IMR-90 (cell line): ENCODE results near the gene SEZ6L2. TPM values are rescaled to one million over a fixed set of nuclear protein-coding genes. Genes with fewer than 3 reads are reported as not detected.

ENCODE experiments used
- ATAC-seq: fragments of 200-7000 bp; cut with Tn5 transposase; 2 replicates; pipeline ENCODE4 v1.9.1; 2020; ENCODE audit warnings: low read depth, mild to moderate bottlenecking, moderate library complexity
- BruUV-seq: library from RNA; stranded (reverse); fragments of 400-500 nt; replicated peaks from 2 replicates; lab custom pipeline; 2021; lab: Mats Ljungman, UMichigan
- CTCF ChIA-PET: fragments of 300-600 bp; formaldehyde crosslinking; extraction: SDS; loops from one replicate; lab custom pipeline; 2021; ENCODE audit warnings: antibody characterized with exemption; lab: Yijun Ruan, JAX
- POLR2A ChIA-PET: fragments of 300-600 bp; sonication (Branson Sonifier 250); formaldehyde crosslinking; loops from one replicate; lab custom pipeline; 2022; ENCODE audit warnings: antibody characterized with exemption; ENCODE audit not compliant: unreplicated experiment; lab: Charles Lee
- DNase-seq: peaks from one replicate; pipeline ENCODE4 v3.0.0; 2013
- H2AFZ ChIP-seq: replicated peaks from 2 replicates; pipeline ENCODE3; 2013; ENCODE audit warnings: low read length, mild to moderate bottlenecking; ENCODE audit not compliant: poor library complexity
- H2AK5ac ChIP-seq: 2 replicates; pipeline ENCODE4 v1.6.1; 2013; ENCODE audit warnings: low read depth, low read length, inconsistent platforms
- H2AK9ac ChIP-seq: replicated peaks from 2 replicates; pipeline ENCODE3; 2013; ENCODE audit warnings: mild to moderate bottlenecking, low read depth, low read length, moderate library complexity; ENCODE audit not compliant: poor library complexity
- H2BK120ac ChIP-seq: 2 replicates; pipeline ENCODE4 v1.6.1; 2013; ENCODE audit warnings: low read depth, low read length, inconsistent platforms
- H2BK15ac ChIP-seq: 3 replicates; pipeline ENCODE4 v1.6.1; 2013; ENCODE audit warnings: low read depth, low read length, inconsistent platforms
- H2BK20ac ChIP-seq: 2 replicates; pipeline ENCODE4 v1.6.1; 2013; ENCODE audit warnings: low read depth, mild to moderate bottlenecking, inconsistent platforms, low read length, moderate library complexity
- H2BK5ac ChIP-seq: 2 replicates; pipeline ENCODE4 v1.6.1; 2013; ENCODE audit warnings: mild to moderate bottlenecking, low read depth, low read length, inconsistent platforms; ENCODE audit not compliant: poor library complexity, severe bottlenecking
- H3K14ac ChIP-seq: replicated peaks from 2 replicates; pipeline ENCODE4 v1.6.1; 2013; ENCODE audit warnings: low read depth, low read length, inconsistent platforms
- H3K18ac ChIP-seq: 2 replicates; pipeline ENCODE4 v1.6.1; 2013; ENCODE audit warnings: low read depth, low read length, control low read depth
- H3K23ac ChIP-seq: 2 replicates; pipeline ENCODE4 v1.6.1; 2013; ENCODE audit warnings: low read depth, low read length, inconsistent platforms
- H3K27ac ChIP-seq: 2 replicates; pipeline ENCODE4 v1.5.1; 2013; ENCODE audit warnings: mild to moderate bottlenecking, control low read depth, low read length; ENCODE audit not compliant: insufficient read depth
- H3K27me3 ChIP-seq: 2 replicates; pipeline ENCODE4 v1.6.1; 2013; ENCODE audit warnings: low read length; ENCODE audit not compliant: control insufficient read depth, insufficient read depth
- H3K36me3 ChIP-seq: 2 replicates; pipeline ENCODE4 v1.6.1; 2013; ENCODE audit warnings: low read length, mixed read lengths; ENCODE audit not compliant: control insufficient read depth, insufficient read depth
- H3K4ac ChIP-seq: 2 replicates; pipeline ENCODE4 v1.6.1; 2013; ENCODE audit warnings: low read depth, low read length, inconsistent platforms
- H3K4me1 ChIP-seq: 2 replicates; pipeline ENCODE4 v1.6.1; 2013; ENCODE audit warnings: low read length, mixed read lengths; ENCODE audit not compliant: control insufficient read depth, insufficient read depth
- H3K4me2 ChIP-seq: 2 replicates; pipeline ENCODE4 v1.6.1; 2013; ENCODE audit warnings: low read depth, mild to moderate bottlenecking, control low read depth, low read length, moderate library complexity
- H3K4me3 ChIP-seq: 2 replicates; pipeline ENCODE4 v1.5.1; 2013; ENCODE audit warnings: low read depth, mild to moderate bottlenecking, control low read depth, low read length, moderate library complexity; ENCODE audit not compliant: insufficient read depth
- H3K56ac ChIP-seq: 2 replicates; pipeline ENCODE4 v1.6.1; 2013; ENCODE audit warnings: low read length, inconsistent platforms; ENCODE audit not compliant: insufficient read depth; ENCODE audit errors: extremely low read depth
- H3K79me1 ChIP-seq, 2 experiments: 2 replicates each; pipeline ENCODE4 v1.6.1; 2013; ENCODE audit warnings: low read length in 2 of 2, inconsistent platforms in 1 of 2, low read depth in 1 of 2
- H3K9ac ChIP-seq: 2 replicates; pipeline ENCODE4 v1.6.1; 2013; ENCODE audit warnings: low read depth, low read length, control low read depth
- H3K9me1 ChIP-seq: 2 replicates; pipeline ENCODE4 v1.6.1; 2013; ENCODE audit warnings: low read length, inconsistent platforms; ENCODE audit not compliant: insufficient read depth
- H3K9me3 ChIP-seq: 2 replicates; pipeline ENCODE4 v1.6.1; 2013; ENCODE audit warnings: low read length; ENCODE audit not compliant: control insufficient read depth, insufficient read depth
- H4K20me1 ChIP-seq: 2 replicates; pipeline ENCODE4 v1.6.1; 2013; ENCODE audit warnings: low read length, inconsistent platforms; ENCODE audit not compliant: insufficient read depth
- H4K5ac ChIP-seq: 2 replicates; pipeline ENCODE4 v1.6.1; 2013; ENCODE audit warnings: mild to moderate bottlenecking, low read depth, low read length, control low read depth
- H4K8ac ChIP-seq, 2 experiments: 2 replicates each; pipeline ENCODE4 v1.6.1; 2013; ENCODE audit warnings: low read depth in 2 of 2, low read length in 2 of 2, control low read depth in 1 of 2, inconsistent platforms in 1 of 2
- H4K91ac ChIP-seq: 2 replicates; pipeline ENCODE4 v1.6.1; 2013; ENCODE audit warnings: low read depth, low read length, inconsistent platforms; ENCODE audit not compliant: insufficient read depth
- BHLHE40 ChIP-seq: fragments of 150-350 bp; IDR thresholded peaks from 2 replicates; pipeline ENCODE4 v1.6.1; 2016; ENCODE audit warnings: mild to moderate bottlenecking, low read depth, low read length
- CEBPB ChIP-seq: IDR thresholded peaks from 2 replicates; pipeline ENCODE4 v1.6.1; 2012; ENCODE audit warnings: low read depth, low read length, improper control_type of control experiment
- MAZ ChIP-seq: IDR thresholded peaks from 2 replicates; pipeline ENCODE4 v1.6.1; 2012; ENCODE audit warnings: low read depth, mild to moderate bottlenecking, low read length, improper control_type of control experiment, moderate library complexity, borderline replicate concordance
- MXI1 ChIP-seq: IDR thresholded peaks from 2 replicates; pipeline ENCODE4 v1.6.1; 2012; ENCODE audit warnings: low read depth, mild to moderate bottlenecking, low read length, moderate library complexity, borderline replicate concordance
- RAD21 ChIP-seq: IDR thresholded peaks from 2 replicates; pipeline ENCODE4 v1.6.1; 2012; ENCODE audit warnings: low read length, improper control_type of control experiment
- RCOR1 ChIP-seq: IDR thresholded peaks from 2 replicates; pipeline ENCODE4 v1.6.1; 2012; ENCODE audit warnings: mild to moderate bottlenecking, low read length, improper control_type of control experiment; ENCODE audit not compliant: insufficient replicate concordance
- RFX5 ChIP-seq: IDR thresholded peaks from 2 replicates; pipeline ENCODE4 v1.8.0; 2012; ENCODE audit warnings: low read depth, mild to moderate bottlenecking, low read length, moderate library complexity
- SMC3 ChIP-seq: fragments of 150-350 bp; IDR thresholded peaks from 2 replicates; pipeline ENCODE4 v1.6.1; 2016; ENCODE audit warnings: low read depth, mild to moderate bottlenecking, antibody characterized with exemption, low read length, moderate library complexity
- WGBS, 2 experiments: methylation state at CpG; one replicate each; pipeline versions ENCODE4 v1.1.5 to v1.1.7; 2013; ENCODE audit warnings: missing lambda C conversion rate in 2 of 2; ENCODE audit not compliant: insufficient read length in 1 of 2; ENCODE audit errors: extremely low coverage in 2 of 2; 5-methylcytosine and 5-hydroxymethylcytosine counted together
- dilution Hi-C: fragments of 300-500 bp; cut with HindIII; formaldehyde crosslinking; loops from one replicate; pipeline ENCODE4 v1.14.3; 2018; ENCODE audit warnings: low sequenced_read_pairs; ENCODE audit not compliant: unreplicated experiment
- in situ Hi-C: fragments of 300-500 bp; cut with MboI; formaldehyde crosslinking; loops from 3 replicates; pipeline ENCODE4 v1.14.3; 2019; ENCODE audit warnings: low sequenced_read_pairs, inconsistent platforms, mixed read lengths
- intact Hi-C: fragments of 100-400 bp; cut with micrococcal nuclease; formaldehyde crosslinking; loops from 2 replicates; pipeline ENCODE4 v1.10.0; 2022
- polyA plus RNA-seq, 3 experiments: library from polyadenylated mRNA; depleted of rRNA; stranded (reverse); fragments of >200 nt; gene quantifications; 2 replicates each; pipeline ENCODE4 v1.2.3, GENCODE V29; 2012; ENCODE audit warnings: low replicate concordance in 1 of 3
- total RNA-seq: library from RNA; depleted of rRNA; stranded (reverse); fragments of >200 nt; gene quantifications from 2 replicates; pipeline ENCODE4 v1.2.3, GENCODE V29; 2012
- TF ChIP-seq, protein P1 (sequence below): fragments of 150-350 bp; IDR thresholded peaks from 2 replicates; pipeline ENCODE4 v1.6.1; 2016; ENCODE audit warnings: low read depth, mild to moderate bottlenecking, low read length, moderate library complexity, borderline replicate concordance
- TF ChIP-seq, protein P2 (sequence below): fragments of 150-350 bp; IDR thresholded peaks from 2 replicates; pipeline ENCODE4 v1.6.1; 2017; ENCODE audit warnings: mild to moderate bottlenecking, antibody characterized with exemption, low read length, low read depth
- TF ChIP-seq, protein P3 (sequence below): conservative IDR thresholded peaks from 2 replicates; pipeline ENCODE4 v1.5.1; 2012; ENCODE audit warnings: mild to moderate bottlenecking, low read depth, low read length, improper control_type of control experiment

Gene SEZ6L2
- total and polyA plus RNA-seq, 2 of the 4 experiments (the other 2 are of a cell fraction), result 0.72 to 10.5 TPM

DNA sequence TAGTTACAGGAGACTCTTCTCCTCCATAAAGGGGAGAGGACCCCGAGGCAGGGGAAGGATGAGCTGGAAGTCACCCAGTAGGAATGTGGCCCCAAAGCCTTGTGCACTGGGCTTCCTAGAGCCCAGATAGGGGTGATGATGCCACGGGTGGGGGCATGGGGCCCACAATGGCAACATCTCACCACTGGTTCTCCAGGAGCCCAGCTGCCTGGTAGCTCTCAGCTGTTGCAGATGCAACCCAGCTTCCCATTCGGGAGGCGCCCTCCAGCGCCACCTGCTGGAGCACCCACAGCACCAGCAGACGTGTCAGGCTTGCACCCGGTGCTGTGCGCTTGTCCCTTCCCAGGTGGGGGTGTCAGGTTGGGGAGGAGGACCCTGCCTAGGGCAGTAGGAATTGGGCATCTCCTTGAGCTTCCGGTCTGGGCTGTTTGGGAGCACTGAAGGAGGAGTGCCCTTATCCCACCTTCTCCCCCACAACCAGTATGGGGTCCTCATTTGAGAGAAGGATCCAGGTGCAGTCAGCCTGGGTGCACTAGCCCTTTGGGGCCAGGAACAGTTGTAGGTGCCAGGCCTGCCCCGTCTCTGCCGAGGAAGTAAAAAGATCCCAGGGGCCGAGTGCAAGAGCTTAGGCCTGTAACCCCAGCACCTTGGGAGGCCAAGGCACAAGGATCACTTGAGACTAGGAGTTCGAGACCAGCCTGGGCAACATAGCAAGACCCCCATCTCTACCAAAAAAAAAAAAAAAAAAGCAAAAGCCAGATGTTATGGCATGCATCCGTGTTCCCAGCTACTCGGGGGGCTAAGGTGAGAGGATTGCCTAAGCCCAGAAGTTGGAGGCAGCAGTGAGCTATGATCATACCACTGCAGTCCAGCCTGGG lies 50.7 kb downstream of the SEZ6L2 start:
- dilution Hi-C loops (no loop called here), intact Hi-C loops (loop anchor here (1.0 kb wide), 2 partner anchors 41 to 148 kb away; no protein-coding TSS in a partner anchor), in situ Hi-C loops (no loop called here)
- H3K4me1 ChIP-seq, result no peaks in the 10 kb centered on the region; the same call in 1 of the 2 replicates
- no peak overlapping the region for H4K8ac ChIP-seq
- H2AK9ac ChIP-seq, result peak overlapping the region; percentile 52
- no peak overlapping the region for H4K5ac ChIP-seq
- no peak overlapping the region for H2BK5ac ChIP-seq
- no peak overlapping the region for H3K4me3 ChIP-seq
- BruUV-seq, result no TSS peak
- no peaks in the 10 kb centered on the region for H4K20me1 ChIP-seq
- no peak overlapping the region for H2BK120ac ChIP-seq
- ChIA-PET CTCF (interaction anchor here (0.6 to 1.9 kb wide), 14 partner anchors 9 to 72 kb away, joined by 3 to 10 read pairs (median 4); partner anchors contain the start of genes CDIPT, MVP and PAGR1), POLR2A (interaction anchor here (0.6 to 1.1 kb wide), 4 partner anchors 29 to 150 kb away, joined by 3 to 6 read pairs (median 4); no protein-coding TSS in a partner anchor)
- no peak overlapping the region for H3K4ac ChIP-seq
- no peaks in the 10 kb centered on the region for H3K9me3 ChIP-seq
- H2BK15ac ChIP-seq, result no peak overlapping the region
- no peaks in the 10 kb centered on the region for H3K27me3 ChIP-seq
- DNase-seq, result peak; percentile 63
- H3K9me1 ChIP-seq, result 0 out of 2 replicates have a peak, but pooled peaks cover 3% of the 10 kb centered on the region
- H4K91ac ChIP-seq, result no peak overlapping the region
- peaks cover 46% of the 10 kb centered on the region for H3K36me3 ChIP-seq
- H3K27ac ChIP-seq, result no peak overlapping the region
- H3K18ac ChIP-seq, result no peak overlapping the region
- no peak for TF ChIP-seq BHLHE40
- TF ChIP-seq RCOR1, result no peak
- TF ChIP-seq, protein P1, sequence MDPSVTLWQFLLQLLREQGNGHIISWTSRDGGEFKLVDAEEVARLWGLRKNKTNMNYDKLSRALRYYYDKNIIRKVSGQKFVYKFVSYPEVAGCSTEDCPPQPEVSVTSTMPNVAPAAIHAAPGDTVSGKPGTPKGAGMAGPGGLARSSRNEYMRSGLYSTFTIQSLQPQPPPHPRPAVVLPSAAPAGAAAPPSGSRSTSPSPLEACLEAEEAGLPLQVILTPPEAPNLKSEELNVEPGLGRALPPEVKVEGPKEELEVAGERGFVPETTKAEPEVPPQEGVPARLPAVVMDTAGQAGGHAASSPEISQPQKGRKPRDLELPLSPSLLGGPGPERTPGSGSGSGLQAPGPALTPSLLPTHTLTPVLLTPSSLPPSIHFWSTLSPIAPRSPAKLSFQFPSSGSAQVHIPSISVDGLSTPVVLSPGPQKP, result no peak
- TF ChIP-seq, protein P2, sequence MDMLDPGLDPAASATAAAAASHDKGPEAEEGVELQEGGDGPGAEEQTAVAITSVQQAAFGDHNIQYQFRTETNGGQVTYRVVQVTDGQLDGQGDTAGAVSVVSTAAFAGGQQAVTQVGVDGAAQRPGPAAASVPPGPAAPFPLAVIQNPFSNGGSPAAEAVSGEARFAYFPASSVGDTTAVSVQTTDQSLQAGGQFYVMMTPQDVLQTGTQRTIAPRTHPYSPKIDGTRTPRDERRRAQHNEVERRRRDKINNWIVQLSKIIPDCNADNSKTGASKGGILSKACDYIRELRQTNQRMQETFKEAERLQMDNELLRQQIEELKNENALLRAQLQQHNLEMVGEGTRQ, result no peak
- TF ChIP-seq, protein P3, sequence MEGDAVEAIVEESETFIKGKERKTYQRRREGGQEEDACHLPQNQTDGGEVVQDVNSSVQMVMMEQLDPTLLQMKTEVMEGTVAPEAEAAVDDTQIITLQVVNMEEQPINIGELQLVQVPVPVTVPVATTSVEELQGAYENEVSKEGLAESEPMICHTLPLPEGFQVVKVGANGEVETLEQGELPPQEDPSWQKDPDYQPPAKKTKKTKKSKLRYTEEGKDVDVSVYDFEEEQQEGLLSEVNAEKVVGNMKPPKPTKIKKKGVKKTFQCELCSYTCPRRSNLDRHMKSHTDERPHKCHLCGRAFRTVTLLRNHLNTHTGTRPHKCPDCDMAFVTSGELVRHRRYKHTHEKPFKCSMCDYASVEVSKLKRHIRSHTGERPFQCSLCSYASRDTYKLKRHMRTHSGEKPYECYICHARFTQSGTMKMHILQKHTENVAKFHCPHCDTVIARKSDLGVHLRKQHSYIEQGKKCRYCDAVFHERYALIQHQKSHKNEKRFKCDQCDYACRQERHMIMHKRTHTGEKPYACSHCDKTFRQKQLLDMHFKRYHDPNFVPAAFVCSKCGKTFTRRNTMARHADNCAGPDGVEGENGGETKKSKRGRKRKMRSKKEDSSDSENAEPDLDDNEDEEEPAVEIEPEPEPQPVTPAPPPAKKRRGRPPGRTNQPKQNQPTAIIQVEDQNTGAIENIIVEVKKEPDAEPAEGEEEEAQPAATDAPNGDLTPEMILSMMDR, result peak; percentile 74
- no peak for TF ChIP-seq MXI1
- TF ChIP-seq RFX5, result no peak
- peak; percentile 76 for TF ChIP-seq RAD21
- peak; percentile 83 for TF ChIP-seq SMC3
- TF ChIP-seq CEBPB, result 0 out of 2 replicates have a peak, but pooled peaks have one; percentile 18
- TF ChIP-seq MAZ, result no peak
- no peak overlapping the region for H3K23ac ChIP-seq
- no peak overlapping the region for H2BK20ac ChIP-seq
- WGBS, 2 experiments, result 80% methylated on average over 1 of the region's 15 CpGs; no CpG with 5 or more reads in 1 of the 2 experiments
- peaks cover 0 to 15% of the 10 kb centered on the region in 2 experiments; a peak in 1 of 4 replicates for H3K79me1 ChIP-seq
- no peak overlapping the region for H3K9ac ChIP-seq
- ATAC-seq, result peak; percentile 84
- peak overlapping the region; percentile 61 for H2AFZ ChIP-seq
- H3K14ac ChIP-seq, result no peak overlapping the region
- H3K56ac ChIP-seq, result no peak overlapping the region
- H3K4me2 ChIP-seq, result no peak overlapping the region
- no peak overlapping the region for H2AK5ac ChIP-seq
